ENCODE results near the gene GPC5.

The GPC5 gene

DNA sequence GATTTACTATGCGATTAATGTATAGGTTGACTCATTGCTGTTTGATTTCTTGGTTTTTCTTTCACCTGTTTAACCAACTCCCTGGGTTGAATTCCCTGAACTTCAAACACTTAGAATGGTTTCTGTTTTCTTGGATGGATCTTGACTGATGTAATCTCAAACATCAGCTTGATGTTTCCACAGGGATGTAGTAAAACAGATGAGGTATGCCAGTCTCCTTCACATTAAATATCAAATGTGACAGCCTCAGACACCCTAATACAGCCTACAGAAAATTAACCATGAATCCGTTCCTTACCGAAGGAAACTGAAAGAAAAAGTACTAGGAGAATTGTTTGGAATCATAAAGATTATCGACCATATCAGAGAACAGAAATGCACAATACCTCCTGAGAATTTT is 631.2 kb downstream of the GPC5 start:
- H3K4me1 ChIP-seq = no peaks in the 10 kb centered on the region
- no peak overlapping the region for H3K4me3 ChIP-seq
- no peaks in the 10 kb centered on the region for H3K36me3 ChIP-seq
- H3K9ac ChIP-seq = no peak overlapping the region
- H4K20me1 ChIP-seq = no peaks in the 10 kb centered on the region
- no peaks in the 10 kb centered on the region for H3K27me3 ChIP-seq
- no peaks in the 10 kb centered on the region for H3K9me3 ChIP-seq
- TF ChIP-seq Cebpa-rat (IDR thresholded peaks at IDR 0.05) = no peak
- H3K4me2 ChIP-seq = no peak overlapping the region
- H3K27ac ChIP-seq = no peak overlapping the region

DNA sequence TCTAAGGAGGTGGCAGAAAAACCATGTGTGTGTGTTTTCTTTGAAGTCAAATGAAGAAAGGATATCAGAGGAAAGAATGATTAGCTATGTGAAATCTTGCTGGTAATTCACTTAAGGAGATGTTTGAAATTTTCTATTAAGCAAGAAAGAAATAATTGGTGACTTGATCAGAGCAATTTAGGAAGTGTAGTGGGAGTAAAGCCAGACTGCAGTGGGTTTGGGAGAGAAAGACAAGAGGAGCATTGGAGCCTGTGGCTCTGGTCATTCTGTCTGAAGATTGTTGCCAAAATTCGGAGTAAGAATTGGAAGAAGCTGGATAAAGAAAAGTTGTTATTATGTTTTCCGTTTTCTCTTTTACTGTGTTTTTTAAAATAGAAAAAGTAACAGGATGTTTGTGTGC is 640.5 kb downstream of the GPC5 start:
- Histone ChIP-seq H3K4me1 (no peaks in the 10 kb centered on the region), H3K27me3 (no peaks in the 10 kb centered on the region), H3K4me3 (no peak overlapping the region), H3K36me3 (no peaks in the 10 kb centered on the region), H4K20me1 (no peaks in the 10 kb centered on the region), H3K4me2 (no peak overlapping the region), H3K9ac (no peak overlapping the region), H3K27ac (no peak overlapping the region), H3K9me3 (no peaks in the 10 kb centered on the region)
- no peak for TF ChIP-seq Cebpa-rat (IDR thresholded peaks at IDR 0.05)

DNA sequence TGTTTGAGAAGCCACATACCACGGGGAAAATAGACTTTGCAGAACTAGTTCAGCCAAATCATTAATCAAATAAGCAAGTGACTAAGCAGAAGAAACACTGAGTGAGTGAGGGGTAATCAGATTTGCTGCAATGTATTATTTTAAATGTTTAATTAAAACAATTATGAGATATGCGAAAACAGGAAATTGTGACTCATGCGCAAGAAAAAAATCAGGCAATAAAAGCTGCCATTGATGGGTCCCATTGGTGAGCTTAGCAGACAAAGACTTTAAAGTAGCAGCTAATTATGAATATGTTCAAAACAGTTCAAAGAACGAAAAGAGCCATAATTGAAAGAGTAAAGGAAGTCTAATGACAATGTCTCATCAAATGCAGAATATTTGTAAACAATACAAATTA is 644.1 kb downstream of the GPC5 start:
- Histone ChIP-seq H3K9ac (no peak overlapping the region), H3K4me2 (no peak overlapping the region), H3K4me1 (no peaks in the 10 kb centered on the region), H3K9me3 (no peaks in the 10 kb centered on the region), H4K20me1 (no peaks in the 10 kb centered on the region), H3K36me3 (no peaks in the 10 kb centered on the region), H3K27ac (no peak overlapping the region), H3K27me3 (no peaks in the 10 kb centered on the region), H3K4me3 (no peak overlapping the region)
- TF ChIP-seq Cebpa-rat (IDR thresholded peaks at IDR 0.05) = no peak

DNA sequence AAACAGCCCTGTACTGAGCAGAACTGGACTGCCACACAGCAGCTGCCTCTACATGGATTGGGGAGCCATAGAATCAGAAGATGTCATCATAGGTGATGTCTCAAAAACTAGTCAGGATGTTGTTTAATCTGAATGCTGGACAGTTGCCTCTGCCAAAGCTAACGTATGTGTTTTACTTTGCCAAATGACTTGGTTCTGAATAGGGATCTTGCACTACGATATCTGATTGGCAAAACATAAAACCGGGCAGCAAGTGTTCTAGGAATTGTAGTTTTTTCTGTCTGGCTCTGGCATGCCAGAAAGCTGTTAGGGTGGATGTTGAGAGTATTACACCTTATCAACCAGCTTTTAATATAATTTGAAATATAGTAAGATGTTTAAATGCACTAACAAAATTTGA is 645.9 kb downstream of the GPC5 start:
- Histone ChIP-seq H3K9ac (no peak overlapping the region), H3K27me3 (no peaks in the 10 kb centered on the region), H3K9me3 (no peaks in the 10 kb centered on the region), H3K36me3 (no peaks in the 10 kb centered on the region), H4K20me1 (no peaks in the 10 kb centered on the region), H3K27ac (no peak overlapping the region), H3K4me3 (no peak overlapping the region), H3K4me1 (no peaks in the 10 kb centered on the region), H3K4me2 (no peak overlapping the region)
- no peak for TF ChIP-seq Cebpa-rat (IDR thresholded peaks at IDR 0.05)

DNA sequence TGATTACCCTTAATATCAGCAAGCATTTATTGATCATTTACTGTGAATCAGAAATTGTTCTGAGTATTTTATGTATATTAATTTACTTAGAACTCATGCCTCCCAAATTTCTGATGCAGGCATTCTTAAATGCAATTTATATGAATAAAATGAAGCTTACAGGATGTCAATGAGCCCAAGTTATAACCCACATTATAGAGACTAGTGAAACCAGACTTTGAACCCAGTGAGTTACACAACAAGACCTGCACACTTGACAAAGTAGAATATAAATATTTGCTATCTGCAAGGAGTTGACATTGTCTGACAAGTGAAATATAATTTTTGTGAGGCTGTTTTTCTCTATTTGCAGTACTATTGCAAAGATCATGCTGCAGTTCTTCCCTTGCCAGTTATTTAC is 656.0 kb downstream of the GPC5 start:
- TF ChIP-seq Cebpa-rat (IDR thresholded peaks at IDR 0.05) = no peak
- Histone ChIP-seq H3K27me3 (no peaks in the 10 kb centered on the region), H3K27ac (no peak overlapping the region)

DNA sequence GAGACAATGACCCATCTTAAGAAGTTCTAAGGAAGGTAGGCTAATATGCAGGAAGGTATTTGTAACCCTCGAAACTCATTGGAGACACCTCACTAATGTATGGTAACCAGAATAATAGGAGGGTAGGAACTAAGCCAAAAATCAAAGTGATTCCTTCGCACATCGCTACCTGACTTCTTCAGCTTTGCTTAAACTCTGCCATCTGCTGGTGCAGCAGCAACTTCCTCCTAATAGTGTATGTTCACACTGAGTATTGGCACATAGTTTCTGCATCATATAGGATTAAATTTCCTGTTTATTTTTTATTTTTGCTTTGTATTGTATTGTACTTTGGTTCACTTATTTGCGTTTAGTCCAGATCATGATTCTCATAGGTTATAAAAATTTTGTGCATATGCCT is 676.2 kb downstream of the GPC5 start:
- H3K9ac ChIP-seq = no peak overlapping the region
- no peaks in the 10 kb centered on the region for H3K9me3 ChIP-seq
- H3K36me3 ChIP-seq = no peaks in the 10 kb centered on the region
- H3K4me2 ChIP-seq = no peak overlapping the region
- no peaks in the 10 kb centered on the region for H3K4me1 ChIP-seq
- no peak for TF ChIP-seq Cebpa-rat (IDR thresholded peaks at IDR 0.05)
- no peak overlapping the region for H3K4me3 ChIP-seq
- H3K27ac ChIP-seq = no peak overlapping the region
- H4K20me1 ChIP-seq = no peaks in the 10 kb centered on the region
- no peaks in the 10 kb centered on the region for H3K27me3 ChIP-seq

More for the DNA sequence above, 656.0 kb downstream of the GPC5 start:
- H3K4me3 ChIP-seq = no peak overlapping the region
- no peak overlapping the region for H3K9ac ChIP-seq
- H4K20me1 ChIP-seq = no peaks in the 10 kb centered on the region
- no peaks in the 10 kb centered on the region for H3K9me3 ChIP-seq
- H3K4me2 ChIP-seq = no peak overlapping the region
- no peaks in the 10 kb centered on the region for H3K4me1 ChIP-seq
- H3K36me3 ChIP-seq = no peaks in the 10 kb centered on the region

DNA sequence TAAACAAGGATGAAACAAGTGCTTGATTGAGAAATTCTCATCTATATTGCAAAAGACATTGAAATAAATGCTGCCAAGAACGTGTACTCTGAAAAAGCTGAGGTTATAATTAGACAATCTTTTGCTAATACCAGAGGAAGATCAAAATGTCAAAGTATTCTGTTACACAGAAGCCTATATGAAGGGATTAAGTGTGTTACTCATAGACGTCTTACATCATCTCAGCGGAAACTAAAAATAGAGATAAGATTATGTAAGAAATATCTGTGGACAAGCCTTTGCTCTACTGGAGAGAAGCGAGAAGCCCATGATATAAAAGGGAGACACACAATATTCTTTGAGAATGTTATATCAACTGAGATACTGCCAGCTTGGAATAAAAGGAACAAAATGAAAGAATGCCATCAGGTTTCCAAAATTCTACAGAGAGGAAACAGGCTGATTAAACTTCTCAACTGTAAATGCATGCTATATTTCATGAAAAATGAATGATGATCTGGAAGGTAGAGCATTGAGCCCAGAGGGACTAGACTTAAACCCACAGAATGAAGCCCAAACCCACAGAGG is 699.0 kb downstream of the GPC5 start:
- Histone ChIP-seq H3K4me2 (no peak overlapping the region), H3K4me1 (no peaks in the 10 kb centered on the region), H3K9me3 (no peaks in the 10 kb centered on the region), H3K27me3 (no peaks in the 10 kb centered on the region), H3K9ac (no peak overlapping the region), H4K20me1 (no peaks in the 10 kb centered on the region), H3K27ac (no peak overlapping the region), H3K36me3 (no peaks in the 10 kb centered on the region), H3K4me3 (no peak overlapping the region)
- TF ChIP-seq Cebpa-rat (IDR thresholded peaks at IDR 0.05) = no peak

DNA sequence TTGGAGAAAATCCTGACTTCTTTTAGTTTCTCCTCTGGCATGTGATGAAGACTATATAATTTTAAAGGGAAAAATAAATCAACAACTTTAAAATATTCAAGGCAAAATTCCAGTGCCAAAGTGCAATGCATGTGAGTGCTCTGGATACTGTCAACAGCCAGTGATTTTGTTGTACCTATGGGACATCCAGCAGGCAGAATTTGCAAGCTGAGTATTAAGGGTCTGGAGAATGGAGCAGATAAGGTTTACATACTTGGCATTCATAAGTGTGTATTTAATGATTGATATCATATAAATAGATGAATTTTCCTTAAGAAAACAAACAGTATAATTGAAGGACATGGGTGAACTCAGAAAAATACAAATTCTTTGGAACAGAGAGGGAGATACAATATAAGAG is 703.4 kb downstream of the GPC5 start:
- Histone ChIP-seq H3K4me2 (no peak overlapping the region), H3K27me3 (no peaks in the 10 kb centered on the region), H4K20me1 (no peaks in the 10 kb centered on the region), H3K4me1 (no peaks in the 10 kb centered on the region), H3K36me3 (no peaks in the 10 kb centered on the region), H3K9me3 (no peaks in the 10 kb centered on the region), H3K9ac (no peak overlapping the region), H3K4me3 (no peak overlapping the region), H3K27ac (no peak overlapping the region)
- TF ChIP-seq Cebpa-rat (IDR thresholded peaks at IDR 0.05) = no peak

DNA sequence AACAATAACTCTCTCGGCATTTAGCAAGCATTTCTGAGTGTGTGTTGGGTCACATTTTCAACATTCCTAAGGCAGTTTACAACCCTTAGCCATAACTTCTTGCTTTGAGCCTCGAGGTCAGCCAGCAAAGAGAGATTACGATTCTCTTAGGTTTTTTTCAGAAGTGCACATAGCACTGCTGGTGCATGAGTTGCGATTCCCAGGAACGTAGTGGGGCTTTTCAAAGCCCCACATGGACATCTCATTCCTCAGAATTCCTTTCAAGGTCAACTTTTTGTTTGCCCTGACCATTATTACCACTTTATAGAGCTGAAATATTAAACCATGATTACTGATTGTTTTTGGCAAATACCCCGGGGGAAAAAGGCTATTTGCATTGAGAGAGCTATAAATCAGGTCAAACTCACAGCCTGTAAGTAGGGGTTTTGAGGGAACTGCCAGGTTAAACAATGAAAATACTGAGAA is 705.3 kb downstream of the GPC5 start:
- Histone ChIP-seq H3K36me3 (no peaks in the 10 kb centered on the region), H3K4me1 (no peaks in the 10 kb centered on the region), H3K9me3 (no peaks in the 10 kb centered on the region), H3K4me3 (no peak overlapping the region), H3K27me3 (no peaks in the 10 kb centered on the region), H3K27ac (no peak overlapping the region), H4K20me1 (no peaks in the 10 kb centered on the region), H3K9ac (no peak overlapping the region), H3K4me2 (no peak overlapping the region)
- TF ChIP-seq Cebpa-rat (IDR thresholded peaks at IDR 0.05) = no peak

DNA sequence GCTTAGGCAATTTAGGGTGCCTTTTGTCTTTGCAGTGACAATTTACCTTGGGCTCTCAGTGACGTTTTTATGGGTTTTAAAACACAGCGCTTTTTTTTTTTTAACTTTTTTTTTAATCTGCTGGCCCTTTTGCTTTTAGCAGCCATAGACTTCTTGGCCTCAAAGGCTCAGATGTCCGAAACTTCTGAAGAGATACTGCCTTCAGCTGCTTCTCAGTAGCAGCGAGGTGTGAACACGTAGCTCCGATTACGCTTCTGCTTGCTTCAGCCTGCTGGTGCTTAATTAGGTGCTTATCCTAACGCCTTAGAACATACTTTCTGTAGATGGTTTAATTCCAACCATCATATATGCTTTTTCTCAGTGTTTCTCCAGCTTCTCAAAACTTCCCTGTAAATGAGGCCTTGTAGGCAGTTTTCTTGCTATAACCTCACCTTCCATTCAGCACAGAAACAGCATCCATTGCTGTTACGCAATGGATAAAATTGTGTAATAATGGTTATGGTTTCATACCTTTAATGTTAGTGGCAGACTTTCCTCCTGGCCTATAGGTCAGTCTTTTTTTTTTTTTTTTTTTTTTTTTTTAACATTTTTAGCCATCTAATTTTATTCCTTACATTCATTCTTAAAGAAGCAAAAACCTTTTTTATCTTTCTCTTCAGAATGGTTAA is 723.9 kb downstream of the GPC5 start:
- Histone ChIP-seq H3K4me1 (no peaks in the 10 kb centered on the region), H3K9ac (no peak overlapping the region), H3K27ac (no peak overlapping the region), H4K20me1 (no peaks in the 10 kb centered on the region), H3K4me2 (no peak overlapping the region), H3K36me3 (no peaks in the 10 kb centered on the region), H3K9me3 (no peaks in the 10 kb centered on the region), H3K27me3 (no peaks in the 10 kb centered on the region), H3K4me3 (no peak overlapping the region)
- TF ChIP-seq Cebpa-rat (IDR thresholded peaks at IDR 0.05) = no peak

DNA sequence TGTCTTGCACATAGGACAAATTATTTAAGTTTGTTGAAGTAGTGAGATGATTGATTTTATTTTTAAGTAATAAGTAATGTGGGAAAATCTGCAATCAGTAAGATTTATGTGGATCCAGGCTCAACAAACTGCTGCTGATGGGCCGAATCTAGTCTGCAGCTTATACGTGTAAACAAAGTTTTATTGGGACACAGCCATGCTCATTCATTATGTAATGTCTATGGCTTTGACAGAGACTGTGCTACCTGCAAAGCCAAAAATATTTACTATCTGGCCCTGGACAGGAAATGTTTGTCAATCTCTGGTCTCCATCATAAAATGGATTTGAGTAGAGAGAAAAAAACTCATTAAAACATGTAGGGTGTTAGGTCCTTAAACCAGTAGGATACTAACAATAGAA is 728.0 kb downstream of the GPC5 start:
- Histone ChIP-seq H3K27ac (no peak overlapping the region), H3K4me3 (no peak overlapping the region), H4K20me1 (no peaks in the 10 kb centered on the region), H3K4me1 (no peaks in the 10 kb centered on the region), H3K27me3 (no peaks in the 10 kb centered on the region), H3K9ac (no peak overlapping the region), H3K9me3 (no peaks in the 10 kb centered on the region), H3K4me2 (no peak overlapping the region), H3K36me3 (no peaks in the 10 kb centered on the region)
- TF ChIP-seq Cebpa-rat (IDR thresholded peaks at IDR 0.05) = no peak
